ENCODE measurements around the gene AGPS.
"Not testable (repeated sequence)": the region's sequence is repeated elsewhere in the genome, so short reads cannot be mapped to it uniquely, and the experiment has no call there.

The AGPS gene

DNA sequence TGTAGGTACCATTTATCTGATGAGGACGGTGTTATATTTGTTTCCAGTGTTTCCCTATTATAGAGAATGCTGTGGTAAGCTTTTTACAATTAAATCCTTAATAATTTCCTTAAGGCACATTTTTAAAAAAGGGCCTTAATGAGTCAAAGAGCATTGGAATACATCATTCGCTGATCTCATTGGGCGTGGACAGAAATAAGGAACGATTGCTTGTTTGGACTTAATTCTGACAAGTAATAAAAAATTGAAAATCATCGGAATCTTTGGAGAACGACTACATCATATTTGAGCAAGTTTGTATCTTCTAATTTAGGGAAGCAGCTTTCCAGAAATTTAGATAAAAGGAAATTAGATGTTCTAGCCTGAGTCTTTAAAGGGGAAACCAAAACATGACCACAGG lies 11.3 kb downstream of the AGPS start:
- TF ChIP-seq CTCF (IDR thresholded peaks at IDR 0.05; ENCODE audit: insufficient read depth, low read depth, low read length, missing control alignments), result no peak
- H3K4me3 ChIP-seq (ENCODE audit: low read length), result no peak overlapping the region
- DNase-seq (ENCODE audit: low read depth), result peak; percentile 50

DNA sequence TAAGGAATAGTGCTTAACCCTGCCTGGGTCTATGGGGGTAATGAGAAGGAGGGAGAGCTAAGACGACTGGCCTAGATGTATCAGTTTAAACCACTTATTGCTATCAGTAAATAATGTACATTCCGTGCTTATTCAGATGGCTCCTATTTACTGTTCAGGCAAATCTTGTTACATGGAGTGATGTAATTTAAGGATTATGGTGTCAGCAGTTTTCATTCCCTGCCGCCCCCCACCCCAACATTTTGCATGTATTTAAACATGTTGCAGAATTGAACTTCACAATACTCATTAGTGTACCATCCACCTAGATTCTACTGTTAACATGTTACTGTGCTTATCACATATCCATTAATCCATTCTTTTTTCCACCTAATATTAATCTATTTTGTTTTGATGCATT lies 11.7 kb downstream of the AGPS start:
- no peak for DNase-seq (ENCODE audit: low read depth)
- no peak overlapping the region for H3K4me3 ChIP-seq (ENCODE audit: low read length)
- no peak for TF ChIP-seq CTCF (IDR thresholded peaks at IDR 0.05; ENCODE audit: insufficient read depth, low read depth, low read length, missing control alignments)

GRCh38 chr2:177405029-177405692 lies 12.6 kb downstream of the AGPS start:
- DNase-seq (ENCODE audit: low read depth), result peak; percentile 23
- no peak overlapping the region for H3K4me3 ChIP-seq (ENCODE audit: low read length)
- TF ChIP-seq CTCF (IDR thresholded peaks at IDR 0.05; ENCODE audit: insufficient read depth, low read depth, low read length, missing control alignments), result no peak

- no peak overlapping the region for H3K4me3 ChIP-seq (ENCODE audit: low read length)
- no peak for TF ChIP-seq CTCF (IDR thresholded peaks at IDR 0.05; ENCODE audit: insufficient read depth, low read depth, low read length, missing control alignments)
- no peak for DNase-seq (ENCODE audit: low read depth)
Observed at GRCh38 chr2:177406182-177406581, 13.6 kb downstream of the AGPS start.

DNA sequence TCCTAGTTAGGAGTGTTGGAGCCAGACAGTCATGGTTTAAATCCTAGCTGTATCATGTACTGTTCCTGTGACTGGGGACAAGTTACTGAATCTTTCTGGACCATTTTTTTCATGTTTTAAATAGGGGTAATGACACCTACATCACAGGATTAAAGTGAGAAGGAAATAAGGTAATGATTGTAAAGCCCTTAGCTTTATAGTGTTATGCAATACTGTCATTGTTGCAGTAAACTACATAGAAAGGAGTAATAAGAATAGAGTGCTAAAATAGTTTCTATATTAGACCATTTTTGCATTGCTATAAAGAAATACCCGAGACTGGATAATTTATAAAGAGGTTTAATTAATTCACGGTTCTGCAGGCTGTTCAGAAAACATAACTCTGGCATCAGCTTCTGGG lies 14.5 kb downstream of the AGPS start:
- TF ChIP-seq CTCF (IDR thresholded peaks at IDR 0.05; ENCODE audit: insufficient read depth, low read depth, low read length, missing control alignments), result no peak
- DNase-seq (ENCODE audit: low read depth), result no peak
- H3K4me3 ChIP-seq (ENCODE audit: low read length), result no peak overlapping the region

- not testable (repeated sequence) for H3K4me3 ChIP-seq (ENCODE audit: low read length); DNase-seq (ENCODE audit: low read depth)
Observed at GRCh38 chr2:177410629-177411028, 18.1 kb downstream of the AGPS start.

- no peak overlapping the region for H3K4me3 ChIP-seq (ENCODE audit: low read length)
Observed at GRCh38 chr2:177413703-177414102, 21.1 kb downstream of the AGPS start.

More at GRCh38 chr2:177413703-177414102, 21.1 kb downstream of the AGPS start:
- peak; percentile 11 for DNase-seq (ENCODE audit: low read depth)
- TF ChIP-seq CTCF (IDR thresholded peaks at IDR 0.05; ENCODE audit: insufficient read depth, low read depth, low read length, missing control alignments), result no peak
